ENCODE data around the gene SYNGR3.
"Not testable (repeated sequence)": the region's sequence is repeated elsewhere in the genome, so short reads cannot be mapped to it uniquely, and the experiment has no call there.

SYNGR3 gene

DNA sequence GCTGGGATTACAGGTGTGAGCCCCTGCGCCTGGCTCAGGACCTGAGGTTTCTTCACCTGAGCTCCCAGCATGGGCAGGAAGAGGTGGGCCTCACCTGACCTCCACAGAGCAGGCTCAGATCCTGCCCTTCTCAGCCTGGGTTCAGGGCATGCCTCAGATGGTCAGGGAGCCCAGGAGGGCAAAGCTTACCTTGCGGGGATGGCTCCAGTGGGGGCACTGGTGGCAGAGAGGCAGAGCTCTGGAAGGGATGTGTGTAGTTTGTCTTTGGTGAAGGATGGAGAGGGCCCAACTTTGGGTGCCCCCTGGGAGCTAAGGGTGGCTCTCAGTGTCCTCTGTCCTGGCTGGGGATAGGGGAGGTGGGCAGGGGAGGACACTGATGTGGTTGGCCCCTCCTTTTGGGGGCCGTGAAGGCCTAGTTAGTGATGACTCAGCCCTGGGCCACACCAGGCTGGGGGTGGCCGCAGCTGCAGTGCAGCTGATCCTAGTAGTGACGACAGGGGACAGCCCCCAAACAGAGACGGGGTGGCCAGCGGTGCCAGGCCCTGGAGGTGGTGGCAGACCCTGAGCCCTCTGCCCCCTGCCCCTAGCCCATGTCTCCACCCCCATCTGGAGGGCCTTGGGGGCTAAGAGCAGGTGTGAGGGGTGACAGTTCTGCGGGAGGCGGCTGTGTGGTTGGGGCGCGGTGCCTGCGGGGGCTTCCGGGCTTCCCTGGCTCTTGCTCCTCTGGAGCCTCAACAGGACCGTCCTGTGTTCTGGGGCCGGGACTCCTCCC, 42.7 kb downstream of the SYNGR3 start:
- peak overlapping the region; percentile 57 for H3K4me3 ChIP-seq (ENCODE audit: control insufficient read depth, low read depth, low read length)
- TF ChIP-seq, protein P1, sequence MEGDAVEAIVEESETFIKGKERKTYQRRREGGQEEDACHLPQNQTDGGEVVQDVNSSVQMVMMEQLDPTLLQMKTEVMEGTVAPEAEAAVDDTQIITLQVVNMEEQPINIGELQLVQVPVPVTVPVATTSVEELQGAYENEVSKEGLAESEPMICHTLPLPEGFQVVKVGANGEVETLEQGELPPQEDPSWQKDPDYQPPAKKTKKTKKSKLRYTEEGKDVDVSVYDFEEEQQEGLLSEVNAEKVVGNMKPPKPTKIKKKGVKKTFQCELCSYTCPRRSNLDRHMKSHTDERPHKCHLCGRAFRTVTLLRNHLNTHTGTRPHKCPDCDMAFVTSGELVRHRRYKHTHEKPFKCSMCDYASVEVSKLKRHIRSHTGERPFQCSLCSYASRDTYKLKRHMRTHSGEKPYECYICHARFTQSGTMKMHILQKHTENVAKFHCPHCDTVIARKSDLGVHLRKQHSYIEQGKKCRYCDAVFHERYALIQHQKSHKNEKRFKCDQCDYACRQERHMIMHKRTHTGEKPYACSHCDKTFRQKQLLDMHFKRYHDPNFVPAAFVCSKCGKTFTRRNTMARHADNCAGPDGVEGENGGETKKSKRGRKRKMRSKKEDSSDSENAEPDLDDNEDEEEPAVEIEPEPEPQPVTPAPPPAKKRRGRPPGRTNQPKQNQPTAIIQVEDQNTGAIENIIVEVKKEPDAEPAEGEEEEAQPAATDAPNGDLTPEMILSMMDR (IDR thresholded peaks at IDR 0.05; ENCODE audit: control insufficient read depth, insufficient read depth, low read depth, low read length, missing control alignments): no peak
- DNase-seq (ENCODE audit: low read depth): no peak

DNA sequence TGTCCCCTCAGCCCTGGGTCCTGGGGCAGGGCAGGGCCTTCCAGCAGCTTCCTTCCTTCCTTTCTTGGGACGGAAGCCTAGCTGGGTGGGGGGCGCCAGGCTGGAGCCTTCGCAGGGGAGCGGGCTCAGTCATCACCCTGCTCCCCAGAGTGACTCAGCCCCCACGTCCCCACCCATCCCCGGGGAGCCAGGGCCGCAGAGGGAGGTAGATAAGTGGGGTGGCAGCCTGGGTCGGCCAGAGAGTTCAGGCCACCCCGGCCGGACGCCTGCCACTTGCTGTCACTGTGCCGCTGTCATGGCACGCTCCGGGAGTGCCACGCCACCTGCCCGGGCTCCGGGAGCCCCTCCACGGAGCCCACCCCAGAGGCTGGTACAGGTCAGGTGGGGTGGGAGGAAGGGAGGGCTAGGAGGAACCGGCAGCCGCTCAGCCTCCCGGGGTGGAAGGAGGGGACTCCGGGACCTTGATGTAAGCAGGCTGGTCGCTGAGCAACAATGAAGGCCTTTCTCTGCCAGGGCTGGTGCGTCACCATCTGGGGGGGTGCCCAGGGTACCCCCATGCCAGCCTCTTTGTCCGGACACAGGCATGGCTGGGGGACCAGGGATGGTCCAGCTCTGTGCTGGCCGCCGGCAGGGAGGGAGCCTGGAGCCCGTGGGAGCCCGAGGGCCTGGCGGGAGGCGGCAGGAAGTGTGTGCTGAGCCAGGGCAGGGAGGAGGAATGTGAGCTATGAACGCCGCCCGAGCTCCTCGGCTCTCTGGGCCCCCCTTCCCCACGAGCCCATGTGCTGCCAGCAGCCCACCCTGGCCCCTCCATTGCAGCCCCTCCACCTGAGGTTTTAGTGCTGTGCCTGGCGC, 43.5 kb downstream of the SYNGR3 start:
- no peak for DNase-seq (ENCODE audit: low read depth)
- peak overlapping the region; percentile 57 for H3K4me3 ChIP-seq (ENCODE audit: control insufficient read depth, low read depth, low read length)
- TF ChIP-seq, protein P1 (IDR thresholded peaks at IDR 0.05; ENCODE audit: control insufficient read depth, insufficient read depth, low read depth, low read length, missing control alignments): no peak

DNA sequence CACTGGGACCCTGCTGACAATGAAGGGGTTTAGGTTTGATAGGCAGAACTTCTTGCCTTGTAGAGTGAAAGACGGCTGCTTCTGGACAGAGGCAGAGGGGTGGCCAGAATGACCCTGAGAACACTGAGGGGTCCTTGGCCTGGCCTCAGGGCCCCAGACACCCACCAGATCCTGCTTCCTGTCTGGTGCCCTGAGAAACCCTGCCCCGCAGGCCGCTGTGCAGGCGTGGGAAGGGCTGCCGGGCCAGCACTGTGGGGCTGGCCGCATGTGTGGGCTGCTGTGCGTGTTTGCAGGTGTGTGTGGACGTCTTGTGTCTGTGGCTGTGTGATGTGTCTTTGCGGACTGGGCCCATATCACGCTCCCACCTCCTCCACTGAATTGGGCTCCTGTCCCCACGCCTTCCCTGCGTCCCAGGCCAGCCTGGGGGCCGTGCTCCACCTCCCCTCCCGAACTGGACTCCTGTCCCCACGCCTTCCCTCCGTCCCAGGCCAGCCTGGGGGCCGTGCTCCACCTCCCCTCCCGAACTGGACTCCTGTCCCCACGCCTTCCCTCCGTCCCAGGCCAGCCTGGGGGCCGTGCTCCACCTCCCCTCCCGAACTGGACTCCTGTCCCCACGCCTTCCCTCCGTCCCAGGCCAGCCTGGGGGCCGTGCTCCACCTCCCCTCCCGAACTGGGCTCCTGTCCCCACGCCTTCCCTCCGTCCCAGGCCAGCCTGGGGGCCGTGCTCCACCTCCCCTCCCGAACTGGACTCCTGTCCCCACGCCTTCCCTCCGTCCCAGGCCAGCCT, 44.3 kb downstream of the SYNGR3 start:
- DNase-seq (ENCODE audit: low read depth): not testable (repeated sequence)
- H3K4me3 ChIP-seq (ENCODE audit: control insufficient read depth, low read depth, low read length): peak overlapping the region; percentile 57

DNA sequence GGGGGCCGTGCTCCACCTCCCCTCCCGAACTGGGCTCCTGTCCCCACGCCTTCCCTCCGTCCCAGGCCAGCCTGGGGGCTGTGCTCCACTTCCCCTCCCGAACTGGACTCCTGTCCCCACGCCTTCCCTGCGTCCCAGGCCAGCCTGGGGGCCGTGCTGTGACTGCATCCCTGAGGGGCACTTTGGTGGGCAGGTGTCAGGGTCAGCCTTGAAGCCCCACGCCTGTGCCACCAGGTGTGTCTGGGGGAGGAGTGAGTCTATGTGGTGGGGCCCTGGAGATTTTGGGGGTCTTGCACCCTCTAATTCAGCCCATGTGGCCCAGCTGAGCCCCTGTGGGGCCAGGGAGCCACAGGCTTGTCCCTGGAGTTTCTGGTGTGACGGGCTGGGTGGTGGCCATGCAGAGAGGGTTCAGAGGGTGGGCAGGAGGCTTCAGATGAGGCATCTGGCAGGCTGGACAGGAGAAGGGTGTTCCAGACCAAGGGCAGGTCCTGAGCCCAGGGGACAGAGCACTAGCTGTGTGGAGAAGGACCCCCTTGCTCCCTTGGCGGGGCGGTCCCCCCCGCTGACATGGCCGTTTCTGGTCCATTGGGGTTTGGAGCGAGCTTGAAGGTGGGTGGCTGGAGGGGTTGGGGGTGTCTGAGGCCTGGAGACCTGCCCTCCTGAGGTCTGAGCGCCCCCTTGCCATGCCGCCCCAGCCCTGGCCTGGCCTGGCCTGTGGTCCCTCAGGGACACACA, 45.1 kb downstream of the SYNGR3 start:
- TF ChIP-seq, protein P1 (IDR thresholded peaks at IDR 0.05; ENCODE audit: control insufficient read depth, insufficient read depth, low read depth, low read length, missing control alignments): no peak
- DNase-seq (ENCODE audit: low read depth): no peak
- peak overlapping the region; percentile 33 for H3K4me3 ChIP-seq (ENCODE audit: control insufficient read depth, low read depth, low read length)

DNA sequence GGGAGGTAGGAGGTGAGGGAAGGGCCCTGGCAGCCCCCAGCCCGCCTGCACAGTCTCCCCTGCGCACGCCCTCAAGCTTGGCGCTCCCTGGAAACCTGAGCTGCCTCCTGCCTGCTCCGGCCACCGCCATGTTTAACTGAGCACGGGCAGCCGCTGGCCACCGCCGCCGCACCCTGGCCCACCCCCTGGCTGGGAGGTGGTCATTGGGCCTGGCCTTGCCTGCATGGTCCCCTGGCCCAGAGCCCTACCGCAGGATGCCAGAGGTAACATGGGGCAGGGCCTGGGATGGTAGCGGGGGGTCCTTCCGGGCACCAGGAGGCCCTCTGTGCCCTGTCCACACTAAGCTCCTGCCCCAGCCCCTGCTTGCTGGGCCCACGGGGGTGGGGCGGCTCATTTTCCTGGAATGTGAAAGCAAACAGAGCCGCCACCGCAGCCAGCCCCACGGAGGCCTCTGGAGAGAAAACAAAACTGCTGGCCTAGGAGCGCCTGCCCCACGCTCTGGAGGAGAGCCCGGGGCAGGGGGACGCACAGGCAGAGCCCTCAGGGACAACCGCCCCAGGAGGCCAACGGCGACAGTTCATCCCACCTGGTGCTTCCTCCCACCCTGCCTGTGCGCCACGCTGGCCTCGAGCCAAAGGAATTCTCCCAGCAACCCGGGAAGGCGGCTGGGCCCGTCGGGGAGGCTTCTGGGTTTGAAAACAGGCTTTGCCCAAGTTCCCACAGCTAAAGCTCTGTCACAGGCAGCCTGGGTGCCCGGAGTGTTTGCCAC, 45.8 kb downstream of the SYNGR3 start:
- DNase-seq (ENCODE audit: low read depth): peak; percentile 57
- H3K4me3 ChIP-seq (ENCODE audit: control insufficient read depth, low read depth, low read length): peak overlapping the region; percentile 33
- TF ChIP-seq, protein P1 (IDR thresholded peaks at IDR 0.05; ENCODE audit: control insufficient read depth, insufficient read depth, low read depth, low read length, missing control alignments): no peak

DNA sequence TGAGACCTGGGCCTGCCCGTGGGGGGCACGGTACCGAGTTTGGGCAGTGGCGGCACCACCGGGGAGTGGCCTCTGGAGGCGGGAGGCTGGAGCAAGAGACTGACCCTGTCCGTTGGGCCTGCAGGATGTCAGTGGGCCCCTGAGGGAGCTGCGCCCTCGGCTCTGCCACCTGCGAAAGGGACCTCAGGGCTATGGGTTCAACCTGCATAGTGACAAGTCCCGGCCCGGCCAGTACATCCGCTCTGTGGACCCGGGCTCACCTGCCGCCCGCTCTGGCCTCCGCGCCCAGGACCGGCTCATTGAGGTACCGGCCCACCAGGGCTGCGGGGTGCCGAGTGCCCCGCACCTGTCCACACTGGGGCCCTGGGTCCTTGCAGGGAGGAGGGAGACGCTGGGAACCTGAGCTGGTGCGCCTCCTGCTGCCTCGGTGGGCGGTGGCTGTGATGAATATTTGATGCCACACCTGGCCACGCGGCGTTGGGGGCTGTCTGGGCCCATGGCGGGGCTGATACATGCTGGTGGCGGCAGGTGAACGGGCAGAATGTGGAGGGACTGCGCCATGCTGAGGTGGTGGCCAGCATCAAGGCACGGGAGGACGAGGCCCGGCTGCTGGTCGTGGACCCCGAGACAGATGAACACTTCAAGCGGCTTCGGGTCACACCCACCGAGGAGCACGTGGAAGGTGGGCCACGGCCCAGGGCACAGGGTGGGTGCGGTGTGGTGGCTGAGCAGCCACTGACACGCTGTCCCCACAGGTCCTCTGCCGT, 46.6 kb downstream of the SYNGR3 start:
- peak overlapping the region; percentile 28 for H3K4me3 ChIP-seq (ENCODE audit: control insufficient read depth, low read depth, low read length)
- TF ChIP-seq, protein P1 (IDR thresholded peaks at IDR 0.05; ENCODE audit: control insufficient read depth, insufficient read depth, low read depth, low read length, missing control alignments): no peak
- DNase-seq (ENCODE audit: low read depth): no peak
